Iris pigment epithelial cell (primary cell): ENCODE measurements around the gene CNTN4.

ENCODE experiments used
- DNase-seq: peaks from one replicate; pipeline ENCODE4 v3.0.0-alpha.2; 2011; ENCODE audit warnings: low read depth

Gene CNTN4

DNA sequence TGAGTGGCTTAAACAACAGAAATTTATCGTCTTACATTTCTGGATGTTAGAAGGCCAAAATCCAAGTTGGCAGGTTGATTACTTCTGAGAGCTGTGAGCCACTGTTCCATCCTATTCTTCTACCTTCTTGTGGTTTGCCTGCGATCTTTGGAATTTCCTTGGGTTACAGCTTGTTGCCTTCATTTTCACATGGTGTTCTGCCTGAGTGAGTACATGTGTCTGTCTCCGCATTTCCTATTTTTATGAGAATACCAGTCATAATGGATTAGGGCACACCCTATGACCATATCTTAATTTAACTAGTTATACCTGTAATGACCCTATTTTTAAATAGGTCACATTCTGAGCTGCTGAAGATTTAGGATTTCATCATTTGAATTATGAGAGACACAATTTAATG, 294.3 kb downstream of the CNTN4 start:
- DNase-seq = peak; percentile 0

DNA sequence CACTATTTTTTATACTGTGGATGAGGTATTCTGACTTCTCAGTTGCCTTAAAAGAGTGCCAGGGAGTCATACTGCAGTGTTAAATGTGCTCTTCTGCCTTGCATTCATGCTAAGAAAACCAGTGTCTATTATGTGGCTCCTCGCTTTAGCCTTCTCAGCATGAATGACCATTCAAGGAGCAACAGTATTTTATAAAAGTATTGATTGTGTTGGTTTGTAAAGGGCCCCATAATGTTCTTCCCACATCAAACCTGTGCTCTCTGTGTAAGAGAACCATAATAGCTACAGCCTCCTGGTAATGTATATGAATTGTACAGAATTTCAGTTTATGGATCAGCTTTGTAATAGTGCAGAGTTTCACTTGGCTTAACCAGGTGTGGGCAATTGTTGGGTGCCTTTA, 316.4 kb downstream of the CNTN4 start:
- DNase-seq = no peak

DNA sequence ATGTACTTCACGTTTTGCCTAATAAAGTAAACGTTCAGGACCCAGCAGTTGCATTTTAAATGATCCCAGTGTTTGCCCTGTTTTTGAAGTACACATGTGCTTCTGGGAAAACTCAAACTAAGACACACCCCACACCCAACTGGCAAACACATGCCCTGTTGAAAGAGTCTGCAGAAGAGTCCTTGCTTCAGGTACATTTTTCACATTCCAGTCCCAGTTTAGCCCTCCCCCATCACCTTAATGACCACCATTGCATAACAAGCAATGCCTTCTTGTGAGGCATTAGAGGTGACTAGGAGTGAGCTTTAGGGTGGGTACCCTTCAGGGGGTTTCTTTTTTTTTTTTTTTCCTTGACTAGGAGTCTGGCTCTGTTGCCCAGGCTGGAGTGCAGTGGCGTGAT, 322.3 kb downstream of the CNTN4 start:
- DNase-seq = no peak

DNA sequence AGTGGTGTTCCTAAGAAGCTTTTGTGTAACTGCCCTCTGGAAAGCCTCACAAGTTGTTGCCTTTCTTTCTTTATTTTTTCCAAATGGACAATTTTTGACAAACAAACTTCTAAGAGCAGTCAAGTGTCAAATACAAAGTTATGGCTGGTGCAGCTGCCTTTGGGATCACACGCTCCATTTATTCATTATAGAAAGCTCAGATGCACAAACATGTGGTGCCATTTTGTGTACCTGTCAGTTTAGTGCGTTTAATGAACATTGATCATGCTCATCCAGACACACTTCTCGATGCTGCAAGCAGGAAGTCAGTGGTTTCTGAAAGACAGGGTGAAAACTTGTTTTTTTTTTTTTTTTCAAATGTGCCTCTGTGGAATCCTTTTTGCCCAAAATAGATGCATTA, 324.5 kb downstream of the CNTN4 start:
- no peak for DNase-seq

DNA sequence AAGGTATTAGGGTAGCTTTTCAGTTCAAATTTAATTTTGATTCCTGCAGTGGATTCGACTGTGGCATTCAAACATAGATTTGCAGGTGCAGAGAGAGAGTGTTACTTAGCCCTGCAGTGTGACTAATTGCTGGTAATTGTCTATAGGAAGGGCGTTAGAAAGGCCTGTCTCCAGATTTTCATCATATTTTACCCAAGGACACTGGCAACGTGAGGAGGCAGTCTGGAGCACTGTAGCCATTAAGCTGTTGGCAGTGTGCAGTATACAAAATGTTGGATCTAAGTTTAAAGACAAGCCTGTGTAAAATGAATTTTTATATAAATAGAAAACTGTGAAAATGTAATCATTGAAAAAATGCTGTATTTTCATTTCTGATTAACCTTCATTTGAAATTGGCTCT, 342.9 kb downstream of the CNTN4 start:
- DNase-seq = no peak

DNA sequence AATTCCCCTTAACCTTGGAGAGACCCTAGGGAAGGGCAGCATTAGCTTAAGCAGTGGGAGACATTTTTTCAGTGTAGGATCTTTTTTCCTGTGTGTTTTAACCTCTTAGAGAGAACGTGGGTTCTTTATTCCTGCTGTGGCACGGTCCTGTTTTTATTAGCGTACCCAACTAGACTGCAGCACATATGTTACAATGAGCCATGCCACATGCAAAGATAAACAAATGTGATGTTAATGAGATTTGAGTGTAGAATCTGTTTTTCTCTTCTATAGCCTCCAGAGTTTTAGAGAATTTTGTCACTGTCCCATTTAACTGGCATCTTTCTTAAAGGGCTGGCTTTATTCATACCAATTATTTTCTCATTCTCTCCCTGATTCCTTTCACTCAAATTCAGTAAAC, 347.5 kb downstream of the CNTN4 start:
- DNase-seq = no peak

DNA sequence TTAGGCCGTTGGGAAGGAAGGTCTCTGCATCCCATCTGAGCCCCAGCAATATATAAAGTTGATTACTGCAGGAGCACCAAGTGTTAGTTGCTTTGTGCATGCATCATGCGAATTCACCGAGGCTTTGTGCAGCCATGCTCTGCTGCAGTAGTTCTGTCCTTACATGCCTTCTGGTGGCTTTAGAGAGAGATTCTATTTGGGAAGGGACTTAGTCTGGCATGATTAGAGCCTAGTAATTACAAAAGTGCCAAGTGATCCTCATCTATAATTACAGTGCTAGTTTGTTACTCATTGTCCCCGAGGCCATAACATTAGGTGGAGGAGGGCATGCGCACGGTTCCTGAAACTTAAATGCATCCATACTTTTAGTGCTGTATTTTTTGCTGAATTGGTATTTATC, 353.6 kb downstream of the CNTN4 start:
- DNase-seq = no peak

DNA sequence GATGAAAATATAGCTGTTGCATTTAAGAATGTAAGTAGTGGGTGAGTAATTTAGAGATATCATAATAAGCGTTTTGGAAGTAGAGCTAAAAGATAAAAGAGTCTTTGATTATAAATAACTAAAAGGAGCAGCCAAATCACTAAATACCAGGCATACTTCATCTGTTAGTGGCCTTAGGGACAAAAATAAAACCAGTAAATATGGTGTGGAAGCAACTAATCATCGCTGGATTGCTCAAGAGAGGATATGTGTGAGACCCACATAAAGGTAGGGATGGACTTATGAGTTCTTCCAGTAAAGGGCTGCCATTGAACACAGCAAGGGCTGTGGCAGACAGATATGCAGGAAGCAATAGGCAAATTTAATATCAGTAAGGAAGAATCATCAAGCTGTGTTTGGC, 356.2 kb downstream of the CNTN4 start:
- no peak for DNase-seq

DNA sequence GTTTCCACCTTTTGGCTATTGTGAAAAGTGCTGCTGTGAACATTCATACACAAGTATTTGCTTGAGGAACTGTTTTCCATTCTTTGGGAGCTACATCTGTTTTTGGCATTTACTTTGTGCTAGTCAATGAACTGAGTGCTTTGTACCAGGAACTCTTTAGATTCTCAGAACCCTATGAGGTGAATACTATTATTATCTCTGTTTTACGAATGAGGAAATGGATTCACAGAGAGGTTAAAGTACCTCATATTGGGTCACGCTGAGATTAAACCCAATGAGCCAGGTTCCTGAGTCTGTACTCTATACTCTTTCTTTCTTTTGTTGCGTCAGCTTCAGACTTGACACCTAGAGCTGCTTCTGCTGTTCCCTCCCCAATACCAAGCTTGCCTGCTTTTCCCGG, 358.1 kb downstream of the CNTN4 start:
- DNase-seq = no peak

DNA sequence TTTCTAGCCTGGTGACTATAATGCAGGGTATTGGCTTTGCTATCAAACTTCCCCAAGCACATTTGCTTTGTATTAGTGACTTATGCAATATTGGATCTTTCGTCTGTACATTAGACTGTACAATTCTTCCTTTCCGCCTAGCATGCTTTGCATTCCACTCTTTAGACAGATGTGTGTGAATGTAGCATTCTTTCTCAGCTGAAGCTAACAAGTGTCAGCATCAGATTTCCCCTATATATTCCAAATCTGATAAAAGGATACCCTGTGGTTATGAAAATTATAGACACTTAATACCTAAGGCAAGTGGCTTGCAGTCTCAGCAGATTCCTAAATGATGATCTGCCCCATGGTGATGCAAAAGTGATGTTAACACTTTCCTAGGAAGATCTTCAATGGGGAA, 360.1 kb downstream of the CNTN4 start:
- DNase-seq = no peak

DNA sequence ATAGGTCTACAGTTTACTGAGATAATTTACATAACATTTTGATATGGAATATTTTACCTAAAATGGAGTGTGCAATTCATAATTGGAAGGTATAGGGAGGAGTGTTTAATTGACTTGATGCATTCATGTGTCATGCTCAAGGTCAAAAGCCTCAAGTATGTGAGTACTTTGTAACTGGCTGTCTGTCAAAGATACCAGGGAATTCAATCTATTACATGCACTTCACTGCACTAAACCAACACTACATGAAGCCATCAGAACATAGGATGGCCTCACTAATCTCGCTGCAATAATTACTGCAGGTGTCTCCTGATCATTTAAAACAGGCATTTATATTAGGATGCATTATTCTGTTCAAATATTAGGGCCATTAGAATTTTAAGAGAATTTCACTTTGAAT, 367.2 kb downstream of the CNTN4 start:
- DNase-seq = no peak

DNA sequence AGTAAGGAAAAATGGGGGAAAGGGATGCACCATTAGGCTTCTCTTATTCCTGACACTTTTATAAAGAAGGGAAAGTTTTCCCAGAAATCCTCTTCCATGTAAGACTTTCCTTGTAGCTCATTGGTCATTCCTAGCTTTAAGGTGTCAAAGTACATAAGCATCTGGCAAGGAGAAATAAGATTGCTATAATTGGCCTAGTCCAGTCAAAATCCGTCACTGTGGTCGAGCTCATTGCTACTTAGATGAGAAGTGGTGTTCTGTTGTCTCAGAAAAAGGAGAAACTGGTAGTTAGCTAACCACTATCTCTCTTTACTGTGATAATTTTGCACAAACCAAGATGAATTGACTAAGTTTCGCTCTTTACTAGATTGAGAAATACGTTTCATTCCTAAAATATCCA, 370.1 kb downstream of the CNTN4 start:
- no peak for DNase-seq

DNA sequence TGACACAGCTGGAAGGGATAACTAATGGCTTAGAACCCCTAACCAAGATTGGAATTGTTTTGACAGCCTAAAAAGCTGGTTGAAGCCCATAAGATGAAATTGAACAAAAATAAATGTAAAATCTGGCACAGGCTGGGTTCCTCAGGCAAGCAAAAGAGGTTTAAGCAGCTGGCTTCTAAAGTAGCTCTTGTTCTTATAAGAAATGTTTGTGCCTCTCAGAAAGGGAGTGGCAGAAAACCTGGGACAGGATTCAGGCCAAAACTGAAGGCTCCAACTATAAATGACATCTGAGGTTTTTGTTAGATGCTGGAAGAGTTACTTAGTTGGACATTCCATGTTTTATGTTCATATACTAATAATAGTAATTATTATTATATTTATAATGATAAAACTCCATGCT, 378.3 kb downstream of the CNTN4 start:
- DNase-seq = no peak

DNA sequence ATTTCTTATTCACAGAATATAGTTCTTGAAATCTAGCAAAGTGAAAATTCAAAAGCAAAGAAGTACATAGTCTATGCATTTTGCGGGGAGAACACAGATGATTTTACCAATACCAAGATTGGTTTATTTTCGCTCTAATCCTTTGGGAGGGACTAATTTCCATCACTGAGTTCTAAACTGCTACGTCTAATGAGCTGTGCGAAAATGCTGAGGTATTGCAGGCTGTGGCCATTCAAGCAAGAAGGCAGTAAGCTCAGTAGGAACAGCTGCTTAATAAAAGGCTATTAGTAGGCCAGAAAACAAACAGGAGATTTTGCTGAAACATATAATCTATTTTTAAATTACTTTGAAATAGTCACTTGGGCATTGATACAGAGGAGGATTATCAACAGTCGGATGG, 379.0 kb downstream of the CNTN4 start:
- no peak for DNase-seq

DNA sequence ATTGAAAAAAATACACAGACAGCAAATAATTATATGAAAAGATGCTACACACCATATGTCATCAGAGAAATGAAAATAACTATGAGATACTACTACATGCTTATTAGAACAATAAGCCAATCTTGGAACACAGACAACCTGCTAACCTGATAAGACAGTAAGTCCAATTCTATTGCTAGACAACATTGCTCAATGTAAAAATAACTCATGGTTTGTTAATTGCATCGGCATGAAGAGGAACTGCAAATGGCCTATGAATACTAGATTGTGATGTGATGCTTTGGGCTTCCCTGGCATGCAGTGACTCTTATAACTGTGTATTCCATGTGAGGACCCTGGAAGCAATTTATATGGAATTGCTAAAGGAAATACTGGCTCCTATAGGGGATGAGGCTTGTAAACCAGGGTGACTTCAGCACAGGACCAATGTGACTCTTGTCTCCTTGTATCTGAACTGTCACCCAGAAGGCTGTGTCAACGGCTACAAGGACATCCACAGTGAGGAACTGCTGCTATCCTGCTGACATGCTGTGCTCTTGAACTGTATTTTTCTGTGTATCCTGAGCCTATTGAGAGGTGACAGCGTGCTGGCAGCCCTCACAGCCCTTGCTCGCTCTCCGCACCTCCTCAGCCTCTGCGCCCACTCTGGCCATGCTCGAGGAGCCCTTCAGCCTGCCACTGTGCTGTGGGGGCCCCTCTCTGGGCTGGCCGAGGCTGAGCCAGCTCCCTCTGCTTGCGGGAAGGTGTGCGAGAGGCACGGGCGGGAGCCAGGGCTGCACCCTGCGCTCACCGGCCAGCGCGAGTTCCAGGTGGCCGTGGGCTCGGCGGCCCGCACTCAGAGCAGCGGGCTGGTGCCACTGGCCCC, 385.7 kb downstream of the CNTN4 start:
- DNase-seq = no peak

DNA sequence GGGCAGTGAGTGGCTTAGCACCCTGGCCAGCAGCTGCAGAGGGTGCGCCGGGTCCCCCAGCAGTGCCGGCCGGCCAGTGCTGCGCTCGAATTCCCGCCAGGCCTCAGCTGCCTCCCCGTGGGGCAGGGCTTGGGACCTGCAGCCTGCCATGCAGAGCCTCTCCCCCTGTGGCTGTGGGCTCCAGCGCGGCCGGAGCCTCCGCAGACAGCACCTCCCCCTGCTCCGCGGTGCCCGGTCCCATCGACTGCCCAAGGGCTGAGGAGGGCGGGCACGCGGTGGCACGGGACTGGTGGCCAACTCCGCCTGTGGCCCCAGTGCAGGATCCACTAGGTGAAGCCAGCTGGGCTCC, 386.3 kb downstream of the CNTN4 start:
- no peak for DNase-seq

DNA sequence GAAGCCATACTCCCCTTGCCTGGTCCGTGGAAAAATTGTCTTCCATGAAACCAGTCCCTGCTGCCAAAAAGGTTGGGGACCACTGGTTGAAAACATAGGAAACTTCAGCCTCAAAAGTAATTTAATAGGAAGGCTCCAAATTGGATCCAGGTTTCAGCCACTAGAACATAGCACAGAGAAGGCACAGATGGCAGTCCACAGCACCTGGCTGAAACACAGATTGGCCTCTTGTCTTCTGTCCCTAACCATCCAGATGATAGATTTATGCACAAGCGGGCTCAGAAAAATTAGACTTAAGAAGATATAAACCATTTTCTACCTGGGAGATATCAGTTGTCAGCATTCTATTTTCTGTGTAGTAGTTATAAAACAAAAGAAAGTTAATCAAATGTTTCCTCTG, 397.1 kb downstream of the CNTN4 start:
- DNase-seq = no peak

DNA sequence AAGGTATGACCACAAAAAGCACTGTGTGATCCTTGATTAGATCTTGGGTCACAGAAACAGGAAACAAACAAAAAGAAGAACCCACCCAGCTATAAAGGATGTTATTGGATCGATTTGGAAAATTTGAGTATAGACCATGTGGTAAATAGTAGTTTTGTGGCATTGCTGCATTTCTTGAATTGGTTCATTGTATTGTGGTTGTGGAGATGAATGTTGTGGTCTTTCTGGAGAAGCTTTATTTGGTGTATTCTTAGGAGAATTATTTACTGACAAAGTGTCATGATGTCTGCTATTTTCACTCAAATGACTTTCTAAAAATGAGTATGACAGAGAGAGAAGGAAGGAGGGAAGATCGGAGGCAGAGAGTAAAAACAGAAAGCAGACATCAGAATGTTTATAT, 406.2 kb downstream of the CNTN4 start:
- no peak for DNase-seq

DNA sequence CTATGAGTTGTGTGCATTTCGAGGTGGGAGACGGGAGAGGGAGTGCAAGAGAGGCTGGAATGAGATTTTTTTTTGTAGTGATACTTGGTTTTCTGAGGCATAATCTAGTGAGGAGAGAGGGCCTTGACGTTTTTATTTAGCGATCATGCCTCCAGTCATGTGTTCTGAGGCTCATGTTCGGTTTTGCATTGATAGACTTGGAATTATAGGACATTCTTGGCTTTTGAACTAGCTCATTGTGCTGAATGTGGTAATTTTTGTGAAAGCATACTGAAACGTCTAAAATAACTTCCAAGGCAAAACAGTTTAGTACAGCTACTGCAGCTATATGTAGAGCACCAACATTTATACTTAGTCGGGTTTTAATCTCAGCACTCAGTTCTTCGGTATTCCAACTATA, 408.1 kb downstream of the CNTN4 start:
- no peak for DNase-seq

DNA sequence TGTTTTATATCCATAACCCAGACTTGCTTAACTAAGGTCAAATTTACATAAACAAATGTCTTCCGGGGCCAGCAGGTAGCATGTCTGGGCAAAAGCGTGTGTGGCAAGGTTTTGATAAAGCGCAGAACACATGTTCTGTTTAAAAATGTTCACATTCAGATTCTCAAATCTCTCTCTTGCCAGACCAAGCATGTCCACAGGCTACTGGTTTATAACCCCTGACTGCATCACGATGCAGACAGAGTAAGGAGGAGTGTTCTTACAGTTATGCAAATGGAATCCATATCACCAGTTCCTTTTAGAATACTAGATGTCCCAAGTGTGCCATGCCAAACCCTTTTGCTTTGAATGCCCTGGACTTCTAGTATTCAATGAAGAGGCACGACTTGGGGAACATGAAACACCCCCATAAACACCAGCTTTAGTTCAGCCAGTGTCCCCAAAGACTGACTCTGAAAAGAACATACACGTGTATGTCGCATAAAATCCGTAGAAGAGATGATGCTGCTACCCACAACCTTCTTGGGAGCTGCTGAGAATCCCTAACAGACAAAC, 412.0 kb downstream of the CNTN4 start:
- no peak for DNase-seq

DNA sequence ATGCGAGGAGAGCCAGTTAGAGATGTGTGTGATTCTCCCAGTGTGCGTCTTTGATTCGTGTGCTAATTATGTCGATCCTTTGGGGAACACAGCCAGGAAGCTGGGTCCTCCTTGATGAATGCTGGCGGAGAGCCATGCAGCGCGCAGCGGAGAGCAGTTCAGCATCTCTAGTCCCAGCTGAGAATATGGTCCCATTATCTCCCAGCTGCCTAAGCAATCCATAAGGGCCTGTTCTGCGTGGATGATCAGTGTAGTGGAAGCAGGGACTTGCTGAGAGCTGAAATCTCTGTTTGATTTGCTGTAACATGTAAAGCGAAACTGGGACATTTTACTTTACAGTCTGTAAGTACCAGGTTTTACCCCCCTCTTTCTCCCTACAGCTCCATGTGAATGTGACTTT, 412.7 kb downstream of the CNTN4 start:
- DNase-seq = no peak

DNA sequence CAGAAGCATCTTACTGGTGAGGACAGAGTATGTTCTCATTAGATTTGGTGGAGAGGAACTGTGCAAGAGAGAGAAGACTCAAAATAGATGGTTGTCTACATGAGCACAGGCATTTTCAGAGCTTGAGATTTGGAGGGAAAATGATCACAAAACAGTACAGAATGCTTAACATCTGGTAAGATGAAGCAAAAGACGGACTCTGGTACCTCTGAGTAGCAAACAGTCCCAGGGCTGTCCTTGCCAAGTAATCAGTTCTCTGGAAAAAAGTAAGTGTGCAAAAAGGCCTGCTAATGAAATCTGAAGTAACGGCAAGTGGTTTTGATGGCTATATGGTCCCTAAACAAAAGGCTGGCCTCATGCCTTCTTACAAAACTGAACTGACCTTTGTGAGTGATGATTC, 414.2 kb downstream of the CNTN4 start:
- DNase-seq = no peak

DNA sequence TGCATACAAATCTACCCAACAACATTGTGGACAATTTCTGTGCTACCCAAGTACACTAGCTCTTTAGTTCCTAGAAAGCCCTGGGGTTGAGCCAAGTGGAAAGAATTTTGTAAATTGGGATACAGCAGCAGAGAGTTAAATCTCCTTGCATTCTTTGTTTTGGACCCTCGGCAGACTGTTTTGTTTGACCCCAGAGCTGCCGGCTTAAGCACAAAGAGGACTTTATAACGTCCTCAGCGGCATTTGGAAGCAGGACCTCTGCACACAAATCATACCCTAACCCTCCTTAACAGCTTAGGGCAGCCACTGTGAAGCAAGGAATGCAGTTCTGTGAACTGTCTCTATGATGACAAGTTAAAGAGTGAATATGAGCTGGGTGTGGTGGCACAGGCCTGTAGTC, 415.3 kb downstream of the CNTN4 start:
- no peak for DNase-seq

DNA sequence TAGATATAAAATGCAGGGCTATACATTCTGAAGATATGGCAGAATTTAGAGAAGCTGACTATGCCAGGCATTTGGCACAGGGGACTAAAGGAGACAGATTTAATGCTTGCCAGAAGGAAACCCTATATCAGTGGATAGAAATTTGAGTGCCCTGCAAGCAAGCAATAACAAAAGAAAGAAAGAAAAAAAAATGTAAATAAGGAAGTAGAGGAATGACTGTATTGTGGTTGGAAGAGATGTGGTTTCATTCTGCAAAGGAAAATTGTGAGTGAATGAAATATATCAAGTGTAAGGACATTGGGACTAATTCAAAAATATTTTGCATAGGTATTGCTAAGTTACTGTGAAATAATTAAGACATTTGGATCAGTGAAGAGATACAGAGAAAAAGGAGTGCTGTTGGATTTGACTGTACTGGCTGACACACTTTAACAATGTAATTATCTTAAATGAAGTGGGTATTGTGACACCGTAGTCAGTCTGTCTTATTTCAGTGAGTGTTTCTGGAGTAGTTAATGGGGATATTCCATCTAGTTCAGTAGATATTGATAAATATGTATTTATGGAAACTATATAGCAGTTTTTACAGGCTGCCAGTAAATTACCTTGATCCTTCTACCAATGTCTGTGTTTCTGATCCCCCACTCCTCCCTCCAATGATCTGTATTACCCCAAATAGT, 418.2 kb downstream of the CNTN4 start:
- no peak for DNase-seq
